ENCODE results near the gene C18orf32. TPM values are rescaled to one million over a fixed set of nuclear protein-coding genes. Genes with fewer than 3 reads are reported as not detected.

C18orf32 gene
- total and polyA plus RNA-seq, 2 of the 13 experiments (the other 11 are each of a cell fraction or from before 2014, with no cell fraction given): 17.6 to 20.6 TPM

- TF ChIP-seq ZNF503 (CRISPR knock-in tag; IDR thresholded peaks at IDR 0.05) (no peak), ZFP41 (CRISPR knock-in tag; IDR thresholded peaks at IDR 0.05; ENCODE audit: borderline replicate concordance) (no peak), SRF (IDR thresholded peaks at IDR 0.05; ENCODE audit: low read depth, low read length) (no peak), PBX2 (CRISPR knock-in tag; IDR thresholded peaks at IDR 0.05) (no peak), NCOA1 (CRISPR knock-in tag; IDR thresholded peaks at IDR 0.05) (no peak), THAP11 (CRISPR knock-in tag; IDR thresholded peaks at IDR 0.05) (peak; percentile 93), HMGA1 (CRISPR knock-in tag; conservative IDR thresholded peaks at IDR 0.05) (no peak), POLR2AphosphoS2 (IDR thresholded peaks at IDR 0.05; ENCODE audit: low read depth, low read length) (no peak), NR2F2 (IDR thresholded peaks at IDR 0.05; ENCODE audit: borderline replicate concordance, low read depth) (peak; percentile 32; the same call in 1 of the 2 replicates), ZNF749 (CRISPR knock-in tag; IDR thresholded peaks at IDR 0.05; ENCODE audit: borderline replicate concordance) (no peak), CBX1 (IDR thresholded peaks at IDR 0.05; ENCODE audit: low read depth) (peak; percentile 86), THAP9 (CRISPR knock-in tag; IDR thresholded peaks at IDR 0.05; ENCODE audit: borderline replicate concordance) (peak; percentile 91; the same call in 1 of the 2 replicates), ZBTB7A (CRISPR knock-in tag; IDR thresholded peaks at IDR 0.05) (no peak; the same call in 1 of the 2 replicates), LCORL (IDR thresholded peaks at IDR 0.05) (no peak), LCORL (CRISPR knock-in tag; IDR thresholded peaks at IDR 0.05) (no peak), NFIC (IDR thresholded peaks at IDR 0.05; ENCODE audit: low read length) (peak; percentile 61; the same call in 1 of the 2 replicates)
- TF ChIP-seq, protein P1, sequence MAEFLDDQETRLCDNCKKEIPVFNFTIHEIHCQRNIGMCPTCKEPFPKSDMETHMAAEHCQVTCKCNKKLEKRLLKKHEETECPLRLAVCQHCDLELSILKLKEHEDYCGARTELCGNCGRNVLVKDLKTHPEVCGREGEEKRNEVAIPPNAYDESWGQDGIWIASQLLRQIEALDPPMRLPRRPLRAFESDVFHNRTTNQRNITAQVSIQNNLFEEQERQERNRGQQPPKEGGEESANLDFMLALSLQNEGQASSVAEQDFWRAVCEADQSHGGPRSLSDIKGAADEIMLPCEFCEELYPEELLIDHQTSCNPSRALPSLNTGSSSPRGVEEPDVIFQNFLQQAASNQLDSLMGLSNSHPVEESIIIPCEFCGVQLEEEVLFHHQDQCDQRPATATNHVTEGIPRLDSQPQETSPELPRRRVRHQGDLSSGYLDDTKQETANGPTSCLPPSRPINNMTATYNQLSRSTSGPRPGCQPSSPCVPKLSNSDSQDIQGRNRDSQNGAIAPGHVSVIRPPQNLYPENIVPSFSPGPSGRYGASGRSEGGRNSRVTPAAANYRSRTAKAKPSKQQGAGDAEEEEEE (CRISPR knock-in tag; IDR thresholded peaks at IDR 0.05; ENCODE audit: borderline replicate concordance): no peak
- TF ChIP-seq, protein P2, sequence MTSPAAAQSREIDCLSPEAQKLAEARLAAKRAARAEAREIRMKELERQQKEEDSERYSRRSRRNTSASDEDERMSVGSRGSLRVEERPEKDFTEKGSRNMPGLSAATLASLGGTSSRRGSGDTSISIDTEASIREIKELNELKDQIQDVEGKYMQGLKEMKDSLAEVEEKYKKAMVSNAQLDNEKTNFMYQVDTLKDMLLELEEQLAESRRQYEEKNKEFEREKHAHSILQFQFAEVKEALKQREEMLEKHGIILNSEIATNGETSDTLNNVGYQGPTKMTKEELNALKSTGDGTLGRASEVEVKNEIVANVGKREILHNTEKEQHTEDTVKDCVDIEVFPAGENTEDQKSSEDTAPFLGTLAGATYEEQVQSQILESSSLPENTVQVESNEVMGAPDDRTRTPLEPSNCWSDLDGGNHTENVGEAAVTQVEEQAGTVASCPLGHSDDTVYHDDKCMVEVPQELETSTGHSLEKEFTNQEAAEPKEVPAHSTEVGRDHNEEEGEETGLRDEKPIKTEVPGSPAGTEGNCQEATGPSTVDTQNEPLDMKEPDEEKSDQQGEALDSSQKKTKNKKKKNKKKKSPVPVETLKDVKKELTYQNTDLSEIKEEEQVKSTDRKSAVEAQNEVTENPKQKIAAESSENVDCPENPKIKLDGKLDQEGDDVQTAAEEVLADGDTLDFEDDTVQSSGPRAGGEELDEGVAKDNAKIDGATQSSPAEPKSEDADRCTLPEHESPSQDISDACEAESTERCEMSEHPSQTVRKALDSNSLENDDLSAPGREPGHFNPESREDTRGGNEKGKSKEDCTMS (CRISPR knock-in tag; conservative IDR thresholded peaks at IDR 0.05): no peak
Observed at GRCh38 chr18:49491857-49492693, 5.0 kb upstream of the C18orf32 start, which contains the start of gene RPL17 (continued).

Measured in HepG2 (cell line).